Activated T-helper 9 cell treated with anti-CD3 and anti-CD28 coated beads, Interleukin-2, amount 50 U/mL, for 16 hours (primary cell): ENCODE data around the gene DDX43.
"Not testable (repeated sequence)": the region's sequence is repeated elsewhere in the genome, so short reads cannot be mapped to it uniquely, and the experiment has no call there.

Experiments
- DNase-seq: peaks from one replicate; pipeline ENCODE4 v3.0.0-alpha.2; 2020; ENCODE audit warnings: low read depth

Gene DDX43

GRCh38 chr6:73394577-73395354 lies at the start of gene DDX43:
DDX43 (plus strand) TSS chr6:73394828; CDS start chr6:73394906, 78 bp downstream.
- DNase-seq: no peak

- no peak for DNase-seq
Measured at GRCh38 chr6:73348550-73349204, 46.0 kb upstream of the DDX43 start.

- no peak for DNase-seq
Measured at GRCh38 chr6:73349311-73349710, 45.3 kb upstream of the DDX43 start.

- no peak for DNase-seq
Measured at GRCh38 chr6:73353636-73354593, 40.7 kb upstream of the DDX43 start, which contains the start of gene DPPA5. DPPA5 (minus strand) TSS chr6:73354276; CDS start chr6:73354225, 51 bp downstream.

GRCh38 chr6:73362358-73362757 lies 32.3 kb upstream of the DDX43 start, which contains the start of gene KHDC3L:
KHDC3L (plus strand) TSS chr6:73362658; CDS start chr6:73362730, 72 bp downstream.
- DNase-seq: no peak

GRCh38 chr6:73362869-73363536 lies 31.6 kb upstream of the DDX43 start:
- no peak for DNase-seq

- DNase-seq: no peak
Measured at GRCh38 chr6:73363537-73363875, 31.1 kb upstream of the DDX43 start.

GRCh38 chr6:73364121-73364520 lies 30.5 kb upstream of the DDX43 start:
- no peak for DNase-seq

- no peak for DNase-seq
Measured at GRCh38 chr6:73364549-73364948, 30.1 kb upstream of the DDX43 start.

GRCh38 chr6:73367761-73368355 lies 26.8 kb upstream of the DDX43 start:
- DNase-seq: no peak

GRCh38 chr6:73368675-73369074 lies 26.0 kb upstream of the DDX43 start:
- no peak for DNase-seq

GRCh38 chr6:73369157-73369556 lies 25.5 kb upstream of the DDX43 start:
- no peak for DNase-seq

GRCh38 chr6:73369563-73369962 lies 25.1 kb upstream of the DDX43 start, which contains the start of gene OOEP:
OOEP (minus strand) TSS chr6:73369897; CDS start chr6:73369792, 105 bp downstream.
- DNase-seq: no peak

- no peak for DNase-seq
Measured at GRCh38 chr6:73371984-73372383, 22.6 kb upstream of the DDX43 start.

- DNase-seq: no peak
Measured at GRCh38 chr6:73372516-73372915, 22.1 kb upstream of the DDX43 start.

- DNase-seq: no peak
Measured at GRCh38 chr6:73375216-73375615, 19.4 kb upstream of the DDX43 start.

- DNase-seq: no peak
Measured at GRCh38 chr6:73377225-73377624, 17.4 kb upstream of the DDX43 start.

GRCh38 chr6:73381531-73381930 lies 13.1 kb upstream of the DDX43 start:
- DNase-seq: not testable (repeated sequence)

GRCh38 chr6:73382462-73383113 lies 12.0 kb upstream of the DDX43 start:
- DNase-seq: no peak

- no peak for DNase-seq
Measured at GRCh38 chr6:73388433-73388799, 6.2 kb upstream of the DDX43 start.
